Measurements from ENCODE around the gene KIF13A. TPM values are rescaled to one million over a fixed set of nuclear protein-coding genes. Genes with fewer than 3 reads are reported as not detected.
"Not testable (repeated sequence)": the region's sequence is repeated elsewhere in the genome, so short reads cannot be mapped to it uniquely, and the experiment has no call there.

Gene KIF13A
- total RNA-seq, 1 donor from 2014 or later, result 57.3 TPM

- ATAC-seq (no peak), DNase-seq (ENCODE audit: missing footprints) (no peak)
- intact Hi-C loops (cut with DNase I), result loop anchor here (5.0 kb wide), 1 partner anchor 276 kb away; the partner anchor contains the start of gene NHLRC1
These were observed 140.7 kb downstream of the KIF13A start for GRCh38 chr6:17846762-17847161.

- DNase-seq (ENCODE audit: missing footprints) (no peak), ATAC-seq (no peak)
- intact Hi-C loops (cut with DNase I), result loop anchor here (5.0 kb wide), 1 partner anchor 277 kb away; the partner anchor contains the start of gene NHLRC1
These were observed 141.8 kb downstream of the KIF13A start for GRCh38 chr6:17845598-17845997.

GRCh38 chr6:17844967-17845366, 142.5 kb downstream of the KIF13A start:
- not testable (repeated sequence) for ATAC-seq; DNase-seq (ENCODE audit: missing footprints)
- intact Hi-C loops (cut with DNase I), result loop anchor here (5.0 kb wide), 1 partner anchor 277 kb away; the partner anchor contains the start of gene NHLRC1

- ATAC-seq (no peak), DNase-seq (ENCODE audit: missing footprints) (no peak)
- intact Hi-C loops (cut with DNase I), result no loop called here
These were observed 144.3 kb downstream of the KIF13A start for GRCh38 chr6:17842934-17843821.

- intact Hi-C loops (cut with DNase I), result no loop called here
- no peak for DNase-seq (ENCODE audit: missing footprints)
- ATAC-seq, result no peak
These were observed 145.2 kb downstream of the KIF13A start for GRCh38 chr6:17842014-17842776.

- DNase-seq (ENCODE audit: missing footprints) (no peak), ATAC-seq (no peak)
- intact Hi-C loops (cut with DNase I), result loop anchor here (10.0 kb wide), 1 partner anchor 145 kb away; the partner anchor contains the start of gene KIF13A
These were observed 147.8 kb downstream of the KIF13A start for GRCh38 chr6:17839513-17840223.

GRCh38 chr6:17836293-17836692, 151.1 kb downstream of the KIF13A start:
- intact Hi-C loops (cut with DNase I), result loop anchor here (10.0 kb wide), 1 partner anchor 149 kb away; the partner anchor contains the start of gene KIF13A
- no peak for ATAC-seq
- DNase-seq (ENCODE audit: missing footprints), result no peak

GRCh38 chr6:17835784-17836183, 151.7 kb downstream of the KIF13A start:
- intact Hi-C loops (cut with DNase I), result loop anchor here (10.0 kb wide), 1 partner anchor 149 kb away; the partner anchor contains the start of gene KIF13A
- DNase-seq (ENCODE audit: missing footprints), result no peak
- no peak for ATAC-seq

GRCh38 chr6:17831135-17831534, 156.3 kb downstream of the KIF13A start:
- intact Hi-C loops (cut with DNase I), result loop anchor here (10.0 kb wide), 1 partner anchor 154 kb away; the partner anchor contains the start of gene KIF13A
- DNase-seq (ENCODE audit: missing footprints) (no peak), ATAC-seq (no peak)

GRCh38 chr6:17829905-17830304, 157.5 kb downstream of the KIF13A start:
- DNase-seq (ENCODE audit: missing footprints) (no peak), ATAC-seq (no peak)
- intact Hi-C loops (cut with DNase I), result loop anchor here (10.0 kb wide), 1 partner anchor 155 kb away; the partner anchor contains the start of gene KIF13A

GRCh38 chr6:17828149-17828548, 159.3 kb downstream of the KIF13A start:
- ATAC-seq (no peak), DNase-seq (ENCODE audit: missing footprints) (no peak)
- intact Hi-C loops (cut with DNase I), result no loop called here

GRCh38 chr6:17826301-17826700, 161.1 kb downstream of the KIF13A start:
- intact Hi-C loops (cut with DNase I), result no loop called here
- ATAC-seq, result no peak
- DNase-seq (ENCODE audit: missing footprints), result no peak

GRCh38 chr6:17820055-17820454, 167.4 kb downstream of the KIF13A start:
- intact Hi-C loops (cut with DNase I), result no loop called here
- peak; percentile 42 for ATAC-seq

GRCh38 chr6:17817763-17818162, 169.7 kb downstream of the KIF13A start:
- intact Hi-C loops (cut with DNase I), result no loop called here

More at GRCh38 chr6:17820055-17820454, 167.4 kb downstream of the KIF13A start:
- DNase-seq (ENCODE audit: missing footprints), result no peak

GRCh38 chr6:17816921-17817611, 170.4 kb downstream of the KIF13A start:
- intact Hi-C loops (cut with DNase I), result no loop called here
- DNase-seq (ENCODE audit: missing footprints), result no peak
- no peak for ATAC-seq

More at GRCh38 chr6:17817763-17818162, 169.7 kb downstream of the KIF13A start:
- ATAC-seq (no peak), DNase-seq (ENCODE audit: missing footprints) (no peak)

- DNase-seq (ENCODE audit: missing footprints) (no peak), ATAC-seq (no peak)
- intact Hi-C loops (cut with DNase I), result no loop called here
These were observed 173.9 kb downstream of the KIF13A start for GRCh38 chr6:17813542-17813941.

- intact Hi-C loops (cut with DNase I), result no loop called here
- ATAC-seq, result no peak
- DNase-seq (ENCODE audit: missing footprints), result no peak
These were observed 175.1 kb downstream of the KIF13A start for GRCh38 chr6:17812311-17812710.

GRCh38 chr6:17808609-17809008, 178.8 kb downstream of the KIF13A start:
- ATAC-seq, result no peak
- intact Hi-C loops (cut with DNase I), result no loop called here

More at GRCh38 chr6:17808609-17809008, 178.8 kb downstream of the KIF13A start:
- no peak for DNase-seq (ENCODE audit: missing footprints)

Measured in Right ventricle myocardium inferior (tissue), 1 donor.